Measurements from ENCODE around the gene RPL12.
A peak's percentile ranks its signal among the peaks of the same experiment; 100 is the strongest.
"Not testable (repeated sequence)": the region's sequence is repeated elsewhere in the genome, so short reads cannot be mapped to it uniquely, and the experiment has no call there.

Gene RPL12

DNA sequence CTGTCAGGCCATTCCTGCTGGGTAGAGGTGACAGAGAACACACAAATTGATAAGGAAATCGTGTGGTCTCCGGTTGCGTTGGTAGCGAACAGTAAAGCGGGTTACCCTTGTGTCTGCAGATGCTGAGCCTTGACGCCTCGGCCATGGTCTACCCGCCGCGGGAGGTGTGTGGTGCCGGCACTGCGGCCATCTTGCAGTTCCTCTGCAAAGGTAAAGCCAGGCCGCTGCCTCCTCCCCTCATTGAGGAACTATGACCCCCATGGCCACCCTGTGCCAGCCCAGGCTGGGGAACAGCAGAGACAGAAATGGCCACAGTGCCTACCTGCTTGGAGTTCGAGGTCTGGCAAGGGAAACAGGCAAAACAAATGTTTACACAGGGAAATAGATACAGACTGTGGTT, 16.4 kb upstream of the RPL12 start:
- DNase-seq (ENCODE audit: low spot score), result no peak

DNA sequence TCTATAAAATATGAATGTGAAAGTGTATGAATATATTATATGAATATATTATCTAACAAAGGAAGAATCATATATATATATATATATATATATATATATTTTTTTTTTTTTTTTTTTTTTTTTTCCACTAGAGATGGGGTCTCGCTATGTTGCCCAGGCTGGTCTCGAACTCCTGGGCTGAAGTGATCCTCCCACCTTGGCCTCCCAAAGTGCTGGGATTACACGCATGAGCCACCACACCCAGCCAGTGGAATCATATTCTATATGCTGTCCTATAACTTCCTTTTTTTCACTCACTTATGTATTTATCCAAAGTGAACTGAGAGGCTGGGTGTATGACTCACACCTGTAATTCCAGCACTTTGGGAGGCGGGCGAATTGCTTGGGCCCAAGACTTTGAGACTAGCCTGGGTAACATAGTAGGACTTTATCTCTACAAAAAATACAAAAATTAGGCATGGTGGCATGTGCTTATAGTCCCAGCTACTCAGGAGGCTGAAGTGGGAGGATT, 15.3 kb upstream of the RPL12 start:
- not testable (repeated sequence) for DNase-seq (ENCODE audit: low spot score)

DNA sequence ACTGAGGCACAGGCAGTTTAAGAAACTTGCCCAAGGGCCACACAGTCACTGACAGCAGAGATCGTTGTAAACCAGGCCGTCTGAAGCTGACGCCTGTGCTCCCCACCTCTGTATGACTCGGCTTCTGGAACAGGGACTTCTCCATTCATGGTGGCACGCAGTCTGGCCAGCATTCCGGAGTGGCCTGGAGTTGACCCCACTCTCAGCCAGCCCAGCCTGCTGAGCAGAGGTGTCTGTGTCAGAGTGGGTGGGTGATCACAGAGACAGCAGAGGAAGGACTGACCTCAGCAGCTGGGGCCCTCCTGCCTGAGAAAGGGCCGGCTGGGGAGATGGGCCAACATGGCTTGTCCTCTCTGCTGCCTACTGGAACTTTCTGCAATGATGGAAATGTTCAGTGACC, 12.7 kb upstream of the RPL12 start:
- no peak for DNase-seq (ENCODE audit: low spot score)

DNA sequence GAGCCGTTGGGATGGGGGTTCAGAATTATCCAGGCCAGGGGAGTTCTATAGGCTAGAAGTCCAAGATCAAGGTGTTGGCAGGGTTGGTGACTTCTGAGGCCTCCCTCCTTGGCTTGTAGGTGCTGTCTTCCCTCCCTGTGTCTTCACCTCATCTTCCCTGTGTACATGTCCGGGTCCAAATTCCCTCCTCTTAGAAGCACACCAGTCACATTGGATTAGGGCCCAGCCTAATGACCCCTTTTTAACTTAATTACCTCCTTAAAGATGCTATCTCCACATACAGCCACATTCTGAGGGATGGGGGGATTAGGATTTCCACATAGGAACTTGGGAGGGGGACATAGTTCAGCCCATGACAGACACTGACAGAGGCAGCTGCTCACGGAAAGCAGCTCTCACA, 12.2 kb upstream of the RPL12 start:
- DNase-seq (ENCODE audit: low spot score), result no peak

DNA sequence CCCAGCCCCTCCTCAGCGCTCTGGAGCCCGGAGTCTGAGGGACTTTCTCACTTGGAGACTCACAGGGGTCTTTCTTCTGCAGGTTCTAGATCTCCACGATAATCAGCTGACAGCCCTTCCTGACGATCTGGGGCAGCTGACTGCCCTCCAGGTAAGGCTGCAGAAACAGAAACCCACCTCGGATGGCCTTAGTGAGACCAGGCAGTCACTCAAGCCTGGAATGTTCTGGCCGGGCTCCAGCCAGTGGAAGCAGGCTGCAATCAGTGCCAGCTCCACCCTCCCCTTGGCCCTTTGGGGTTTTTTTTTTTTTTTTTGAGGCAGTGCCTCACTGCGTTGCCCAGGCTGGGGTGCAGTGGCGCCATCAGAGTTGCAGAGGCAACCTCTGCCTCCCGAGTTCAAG, 7.7 kb upstream of the RPL12 start:
- DNase-seq (ENCODE audit: low spot score), result no peak

DNA sequence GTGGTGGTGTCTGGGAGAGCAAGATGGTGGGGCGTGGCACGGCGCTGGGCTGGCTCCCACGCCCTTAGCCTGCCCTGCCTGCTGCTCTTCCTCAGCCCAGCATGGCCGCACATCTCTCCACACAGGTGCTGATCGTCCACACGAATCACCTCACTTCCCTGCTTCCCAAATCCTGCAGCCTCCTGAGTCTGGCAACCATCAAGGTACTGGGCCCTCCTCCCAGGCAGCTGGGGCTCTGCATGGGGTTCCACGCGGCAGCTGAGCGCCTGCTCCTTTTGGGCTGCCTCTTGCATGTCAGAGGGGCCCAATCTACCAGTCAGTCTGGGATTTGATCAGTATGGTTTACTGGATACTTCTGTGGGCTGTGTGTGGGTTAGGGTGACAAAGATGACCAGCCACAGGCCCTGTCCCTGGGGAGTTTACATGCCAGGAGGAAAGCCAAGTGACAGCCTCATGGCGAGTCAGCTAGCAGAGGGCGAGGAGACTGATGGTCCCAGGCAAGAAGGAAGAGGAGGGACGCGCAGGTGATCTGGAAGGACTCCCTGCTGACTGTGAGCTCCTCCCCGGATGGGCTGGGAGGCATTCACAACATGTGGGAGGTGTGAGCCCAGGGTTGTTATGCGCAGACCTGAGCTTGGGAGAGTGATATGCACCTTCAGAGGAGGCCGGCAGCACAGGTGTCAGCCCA, 6.1 kb upstream of the RPL12 start:
- no peak for DNase-seq (ENCODE audit: low spot score)

DNA sequence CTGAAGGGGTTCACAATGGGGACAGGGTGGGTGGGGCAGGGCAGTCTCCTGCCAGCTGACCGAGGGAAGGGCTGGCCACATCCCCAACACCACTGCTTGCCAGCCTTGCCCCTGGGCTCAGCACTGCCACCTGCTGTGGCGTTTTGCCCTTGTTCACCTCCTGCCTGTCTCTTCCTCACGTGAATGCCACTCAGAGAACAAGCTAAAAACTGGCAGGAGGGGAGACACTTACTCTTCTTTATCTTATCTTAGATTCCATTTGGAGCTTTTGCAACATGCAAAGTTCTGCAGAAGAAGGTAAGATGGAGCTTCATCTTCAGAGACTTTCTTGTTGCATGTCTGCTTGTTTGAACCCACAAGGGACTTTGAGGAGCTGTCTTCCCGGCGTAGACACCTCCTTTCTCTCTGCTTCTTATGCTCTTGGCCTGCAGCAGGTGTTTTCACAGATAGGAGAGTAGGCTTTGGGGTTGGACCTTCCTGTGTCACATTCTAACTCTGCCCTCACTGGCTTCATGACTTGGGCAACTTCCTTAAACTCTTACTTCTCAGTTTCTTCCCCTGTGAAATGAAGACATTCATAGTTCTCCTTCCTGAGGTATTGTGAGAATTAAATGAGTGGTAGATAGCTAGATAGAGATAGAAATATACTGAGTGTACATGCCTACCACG, 4.3 kb upstream of the RPL12 start:
- DNase-seq (ENCODE audit: low spot score), result no peak

DNA sequence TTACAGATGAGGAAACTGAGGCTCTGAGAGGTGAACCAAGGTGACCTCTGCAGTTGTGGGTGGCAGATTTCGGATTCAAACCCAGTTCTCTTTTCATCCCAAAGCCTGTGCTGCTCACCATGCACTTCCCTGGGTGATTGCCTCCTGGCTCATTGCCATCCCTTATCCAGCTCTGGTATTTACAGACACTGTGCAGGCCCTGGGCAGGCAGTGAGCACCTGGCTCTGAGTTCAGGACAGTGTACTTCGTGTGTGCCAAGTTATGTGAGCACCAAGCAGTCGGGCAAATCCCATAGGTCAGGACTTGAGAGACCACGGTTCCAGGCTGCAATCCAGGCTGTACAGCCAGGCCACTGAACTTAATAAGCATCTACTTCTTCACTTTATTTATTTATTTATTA, 1.5 kb upstream of the RPL12 start:
- no peak for DNase-seq (ENCODE audit: low spot score)

DNA sequence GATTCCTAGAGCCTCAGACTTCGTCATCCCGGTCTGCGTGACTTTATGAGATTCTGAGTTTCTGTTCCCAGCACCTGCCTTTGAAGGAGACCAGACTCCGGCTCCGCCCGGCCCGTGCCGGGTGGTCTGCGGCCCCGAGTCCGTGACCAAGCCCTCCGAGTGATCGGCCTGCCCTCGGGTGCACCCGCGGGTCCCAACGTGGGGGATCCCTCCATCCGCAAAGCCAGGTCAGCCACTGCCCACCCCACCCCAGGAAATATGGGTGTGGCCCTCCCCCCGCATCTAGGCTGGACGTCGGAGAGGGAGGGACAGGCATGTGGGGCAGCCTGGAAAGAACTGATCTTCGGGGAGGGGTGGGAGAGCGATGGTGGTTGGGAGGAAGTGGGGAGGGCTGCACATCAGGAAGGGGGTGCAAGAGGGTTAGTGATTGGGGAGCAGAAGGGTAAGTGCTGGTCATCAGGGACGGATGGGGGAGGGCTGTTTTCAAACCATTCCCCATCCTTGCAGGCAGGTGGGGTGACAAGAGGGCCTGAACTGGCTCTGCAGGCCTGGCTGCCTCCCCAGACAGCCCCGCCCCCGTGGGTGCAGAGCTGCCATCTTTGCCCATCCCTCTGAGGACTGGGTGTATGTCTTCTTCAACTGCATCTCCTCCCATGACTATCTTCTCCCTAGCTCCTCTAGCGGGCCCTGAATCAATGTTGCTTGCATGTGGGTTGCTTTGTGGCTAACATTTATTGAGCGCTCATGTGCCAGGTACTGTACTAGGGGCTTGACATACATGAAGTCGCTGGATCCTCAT, 851 bp upstream of the RPL12 start:
- peak; percentile 73 for DNase-seq (ENCODE audit: low spot score)

DNA sequence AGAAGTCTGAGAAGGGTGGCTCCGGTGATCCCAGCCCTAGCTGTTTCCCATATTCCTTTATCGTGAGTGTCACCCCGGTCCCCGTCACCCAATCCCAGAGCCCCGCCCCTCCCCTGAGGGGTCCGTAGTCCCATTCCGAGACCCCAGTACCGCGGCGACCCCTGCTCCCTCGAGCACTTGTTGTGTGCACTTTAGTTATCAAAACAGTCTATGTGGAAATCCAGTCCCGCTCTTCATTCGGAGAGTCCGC, 327 bp upstream of the RPL12 start:
- no peak for DNase-seq (ENCODE audit: low spot score)

DNA sequence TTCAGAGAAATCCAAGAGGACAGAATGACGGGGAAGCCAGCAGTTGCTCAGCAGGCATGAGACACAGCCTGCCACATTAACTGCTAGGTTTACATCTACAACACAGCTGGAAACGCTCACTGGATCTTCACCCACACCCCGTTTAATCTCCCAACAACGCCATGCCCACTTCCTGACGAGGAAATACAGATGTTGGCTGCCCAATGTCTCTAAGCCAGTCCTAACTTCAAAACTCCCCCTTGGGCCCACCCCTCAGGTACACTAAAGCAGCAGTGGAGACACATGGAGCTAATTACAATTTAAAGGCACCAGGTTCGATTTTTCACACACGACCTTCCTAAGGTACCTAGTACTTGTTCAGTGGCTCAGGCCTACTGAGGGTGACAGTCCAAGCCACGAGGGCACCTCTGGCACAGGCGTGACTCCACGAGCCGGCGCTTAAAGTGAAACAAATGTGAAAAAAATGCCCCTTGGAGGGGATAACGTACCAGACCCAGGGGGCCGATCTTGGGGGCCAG, 904 bp downstream of the RPL12 start:
- no peak for DNase-seq (ENCODE audit: low spot score)

DNA sequence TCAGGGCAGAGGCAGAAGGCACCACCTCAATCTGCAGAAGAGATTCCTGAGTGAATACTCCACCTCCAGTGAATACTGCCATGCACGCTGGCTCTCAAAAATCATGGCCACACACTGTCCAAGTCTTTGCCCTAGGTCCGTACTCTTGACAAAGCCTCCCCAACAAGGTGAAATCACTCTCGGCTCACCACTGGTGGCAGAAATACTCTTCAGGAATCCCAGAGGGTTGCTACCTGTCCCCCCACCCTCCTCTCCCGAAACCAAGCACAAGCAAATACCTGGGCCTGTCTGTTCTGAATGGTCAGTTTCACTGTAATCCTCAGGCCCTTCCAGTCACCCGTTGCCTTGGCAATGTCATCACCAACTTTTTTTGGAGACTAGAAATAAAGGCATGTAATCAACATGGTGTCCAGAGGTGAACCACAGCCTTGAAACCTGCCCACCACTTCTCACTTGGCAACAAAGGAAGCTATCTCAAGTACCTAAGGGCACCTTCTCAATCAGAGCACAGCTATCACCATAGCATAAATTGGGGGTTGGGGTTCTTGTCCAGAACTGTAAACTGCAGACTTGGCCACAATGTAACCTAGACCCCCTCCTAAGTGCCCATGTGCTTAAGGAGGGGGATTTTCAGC, 1.8 kb downstream of the RPL12 start:
- DNase-seq (ENCODE audit: low spot score), result no peak

DNA sequence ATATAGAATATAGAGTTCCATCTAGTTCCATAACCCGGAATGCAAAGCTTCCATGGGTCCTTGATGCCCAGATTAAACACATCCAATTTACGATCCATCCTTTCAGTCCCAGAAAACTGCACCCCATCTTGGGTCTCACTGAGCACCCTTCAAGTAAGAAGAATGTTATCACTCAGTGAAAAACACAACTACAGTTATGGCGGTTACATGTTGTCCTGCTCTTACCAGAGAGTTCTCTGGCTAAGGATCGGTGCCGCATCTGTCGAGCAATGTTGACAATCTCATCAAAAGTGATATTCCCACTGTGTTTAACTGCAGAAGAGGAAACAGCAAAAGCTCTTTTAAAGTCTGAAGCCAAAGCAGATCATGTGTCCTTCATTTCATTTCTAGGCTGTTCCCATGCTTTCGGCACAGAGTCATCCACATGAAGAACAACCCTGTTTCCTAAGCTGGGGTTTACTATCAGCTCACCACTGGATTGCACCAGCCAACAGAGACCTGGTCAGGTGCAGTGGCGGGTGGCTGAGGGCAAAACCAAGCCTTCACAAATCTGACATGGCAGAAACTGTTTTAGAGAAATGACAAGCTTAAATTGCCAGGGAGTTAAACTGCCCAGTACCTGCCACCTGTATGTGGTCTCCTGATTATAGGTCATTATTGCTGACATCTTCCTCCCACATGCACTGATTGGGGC, 2.9 kb downstream of the RPL12 start:
- DNase-seq (ENCODE audit: low spot score), result no peak

DNA sequence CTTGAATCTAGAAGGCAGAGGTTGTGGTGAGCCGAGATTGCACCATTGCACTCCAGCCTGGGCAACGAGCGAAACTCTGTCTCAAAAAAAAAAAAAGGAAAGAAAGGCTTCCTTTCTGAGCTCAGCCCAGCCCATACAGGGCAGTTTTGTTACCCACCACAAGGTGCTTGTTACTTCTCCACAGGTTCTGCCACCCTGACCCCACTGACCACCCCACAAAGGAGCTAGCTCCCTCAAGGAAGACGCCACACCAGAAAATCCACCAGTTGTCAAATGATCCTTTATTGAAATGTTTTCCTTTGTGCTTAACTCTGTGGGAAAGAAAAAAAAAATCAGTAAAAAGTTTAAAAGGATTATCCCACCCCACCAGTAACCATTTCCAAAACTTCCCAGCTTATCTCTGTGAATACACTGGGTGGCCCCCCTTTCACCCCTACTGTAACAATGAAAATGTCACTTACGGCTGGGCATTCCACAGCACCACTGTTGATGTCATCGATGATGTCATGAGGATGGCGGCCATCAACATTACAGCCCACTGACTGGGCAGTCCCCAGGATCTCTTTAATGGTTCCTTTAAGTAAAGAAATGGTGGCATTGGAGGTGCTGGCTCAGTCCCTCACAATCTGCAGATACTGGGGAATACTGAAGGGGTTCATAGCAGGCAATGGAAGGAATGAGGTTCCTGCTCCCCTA, 3.6 kb downstream of the RPL12 start:
- no peak for DNase-seq (ENCODE audit: low spot score)

DNA sequence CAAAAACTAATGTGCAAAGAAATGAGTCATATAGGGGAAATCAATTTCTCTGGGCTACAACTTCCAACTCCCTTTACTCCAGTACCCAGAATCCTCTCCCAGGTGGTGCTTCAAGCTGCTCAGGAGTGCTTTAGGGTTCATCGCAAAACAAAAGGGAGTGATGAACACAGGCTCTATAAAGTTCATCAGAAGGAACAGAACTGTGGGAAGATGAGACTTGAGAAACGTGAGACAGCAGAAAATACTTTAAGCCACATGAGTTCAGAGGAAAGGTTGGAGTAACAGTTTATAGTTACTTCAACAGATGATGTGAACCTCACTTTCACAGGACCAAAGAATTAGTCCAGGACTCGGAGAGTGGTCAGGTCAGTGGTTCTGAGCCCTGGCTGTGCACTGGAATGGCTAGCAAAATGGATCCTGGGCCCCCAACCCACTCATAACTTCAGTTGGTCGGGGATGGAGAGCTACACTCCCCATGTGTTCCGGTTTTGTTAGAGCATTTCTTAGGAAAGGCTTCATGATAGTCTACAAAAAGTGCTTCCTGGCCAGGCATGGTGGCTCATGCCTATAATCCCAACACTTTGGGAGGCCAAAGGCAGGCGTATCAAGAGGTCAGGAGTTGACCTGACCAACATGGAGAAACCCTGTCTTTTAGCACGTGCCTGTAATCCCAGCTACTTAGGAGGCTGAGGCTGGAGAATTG, 4.3 kb downstream of the RPL12 start:
- DNase-seq (ENCODE audit: low spot score), result no peak

DNA sequence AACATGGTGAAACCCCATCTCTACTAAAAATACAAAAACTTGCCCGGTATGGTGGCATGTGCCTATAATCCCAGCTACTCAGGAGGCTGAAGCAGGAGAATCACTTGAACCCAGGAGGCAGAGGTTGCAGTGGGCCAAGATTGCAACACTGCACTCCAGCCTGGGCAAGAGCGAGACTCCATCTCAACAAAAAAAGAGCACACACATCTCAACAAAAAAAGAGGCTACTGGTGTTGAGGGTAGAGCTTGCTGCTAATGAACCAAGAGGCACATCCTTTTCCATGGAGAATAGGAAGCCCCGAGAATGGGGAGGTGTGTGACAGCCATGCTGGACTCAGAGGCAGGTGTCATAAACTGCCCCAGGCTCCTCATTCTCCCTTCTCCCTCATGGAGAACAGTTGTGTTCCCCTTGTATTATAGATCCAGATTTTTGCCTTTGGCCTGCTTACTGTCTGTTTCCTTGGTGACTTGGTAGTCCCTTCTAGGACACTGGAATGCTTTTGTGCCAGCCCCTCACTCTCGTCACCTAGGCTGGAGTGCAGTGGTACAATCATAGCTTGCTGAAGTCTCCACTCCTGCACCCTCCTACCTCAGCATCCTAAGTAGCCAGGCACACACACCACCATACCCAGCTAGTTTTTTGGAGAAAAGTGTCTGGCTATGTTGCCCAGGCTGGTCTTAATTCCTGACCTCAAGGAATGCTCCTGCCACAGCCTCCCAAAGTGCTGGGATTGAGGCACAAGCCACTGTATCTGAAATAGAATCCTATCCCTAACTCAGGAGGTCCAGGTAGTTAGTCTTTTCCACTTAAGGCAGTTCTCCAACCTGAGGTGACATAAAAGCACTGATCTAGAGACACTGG, 5.1 kb downstream of the RPL12 start:
- DNase-seq (ENCODE audit: low spot score), result no peak

DNA sequence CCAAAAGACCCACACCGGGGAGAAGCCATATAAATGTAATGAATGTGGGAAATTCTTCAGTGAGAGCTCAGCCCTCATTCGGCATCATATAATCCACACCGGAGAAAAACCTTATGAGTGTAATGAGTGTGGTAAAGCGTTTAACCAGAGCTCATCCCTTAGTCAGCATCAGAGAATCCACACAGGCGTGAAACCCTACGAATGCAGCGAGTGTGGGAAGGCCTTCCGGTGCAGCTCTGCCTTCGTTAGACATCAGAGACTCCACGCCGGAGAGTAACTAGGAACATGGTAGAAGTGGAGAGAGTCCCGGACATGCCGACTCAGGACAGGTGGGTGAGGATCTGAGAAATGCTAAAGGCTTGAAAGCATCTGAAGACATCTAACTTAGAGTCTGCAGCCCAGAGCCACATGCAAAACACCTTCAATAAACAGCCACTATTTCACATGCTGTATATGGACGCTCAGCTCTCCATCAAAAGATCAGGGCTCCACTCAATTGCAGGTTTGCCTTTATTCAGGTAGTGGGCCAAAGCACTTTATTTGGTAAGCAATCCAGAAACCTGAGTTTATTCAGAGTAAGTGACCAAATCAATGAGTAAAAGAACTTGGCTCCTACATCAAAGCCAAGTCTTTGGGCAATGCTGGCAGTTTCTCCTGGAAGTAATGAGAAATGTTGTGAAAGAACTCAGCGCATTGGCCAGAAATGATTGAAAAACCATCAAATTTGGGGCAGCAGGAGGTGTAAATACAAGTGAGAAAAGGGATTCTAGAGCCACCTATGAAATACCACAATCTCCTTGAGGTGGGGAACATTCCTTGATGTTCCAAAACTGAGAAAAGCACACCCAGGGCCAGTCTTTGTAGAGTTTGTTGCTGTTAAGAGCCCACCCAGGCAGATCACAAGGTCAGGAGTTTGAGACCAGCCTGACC, 6.0 kb downstream of the RPL12 start:
- DNase-seq (ENCODE audit: low spot score), result no peak

DNA sequence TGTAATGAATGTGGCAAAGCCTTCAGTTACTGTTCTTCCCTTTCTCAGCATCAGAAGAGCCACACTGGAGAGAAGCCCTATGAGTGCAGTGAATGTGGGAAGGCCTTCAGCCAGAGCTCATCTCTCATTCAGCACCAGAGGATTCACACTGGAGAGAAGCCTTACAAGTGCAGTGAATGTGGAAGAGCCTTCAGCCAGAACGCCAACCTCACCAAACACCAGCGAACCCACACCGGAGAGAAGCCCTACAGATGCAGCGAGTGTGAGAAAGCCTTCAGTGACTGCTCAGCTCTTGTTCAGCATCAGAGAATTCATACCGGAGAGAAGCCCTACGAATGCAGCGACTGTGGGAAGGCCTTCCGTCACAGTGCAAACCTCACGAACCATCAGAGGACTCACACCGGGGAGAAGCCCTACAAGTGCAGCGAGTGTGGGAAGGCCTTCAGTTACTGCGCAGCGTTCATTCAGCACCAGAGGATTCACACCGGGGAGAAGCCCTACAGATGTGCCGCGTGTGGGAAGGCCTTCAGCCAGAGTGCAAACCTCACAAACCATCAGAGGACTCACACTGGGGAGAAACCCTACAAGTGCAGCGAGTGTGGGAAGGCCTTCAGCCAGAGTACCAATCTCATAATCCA, 6.8 kb downstream of the RPL12 start:
- DNase-seq (ENCODE audit: low spot score), result no peak

Data from COLO829 (cell line).